HG02870 (cell line): ENCODE measurements around the gene CNPY1.

Experiments
- ATAC-seq: cut with Tn5 transposase; IDR thresholded peaks from one replicate; pipeline ENCODE4 v1.9.1; 2021; ENCODE audit warnings: mild to moderate bottlenecking, moderate library complexity; ENCODE audit not compliant: unreplicated experiment

The CNPY1 gene

DNA sequence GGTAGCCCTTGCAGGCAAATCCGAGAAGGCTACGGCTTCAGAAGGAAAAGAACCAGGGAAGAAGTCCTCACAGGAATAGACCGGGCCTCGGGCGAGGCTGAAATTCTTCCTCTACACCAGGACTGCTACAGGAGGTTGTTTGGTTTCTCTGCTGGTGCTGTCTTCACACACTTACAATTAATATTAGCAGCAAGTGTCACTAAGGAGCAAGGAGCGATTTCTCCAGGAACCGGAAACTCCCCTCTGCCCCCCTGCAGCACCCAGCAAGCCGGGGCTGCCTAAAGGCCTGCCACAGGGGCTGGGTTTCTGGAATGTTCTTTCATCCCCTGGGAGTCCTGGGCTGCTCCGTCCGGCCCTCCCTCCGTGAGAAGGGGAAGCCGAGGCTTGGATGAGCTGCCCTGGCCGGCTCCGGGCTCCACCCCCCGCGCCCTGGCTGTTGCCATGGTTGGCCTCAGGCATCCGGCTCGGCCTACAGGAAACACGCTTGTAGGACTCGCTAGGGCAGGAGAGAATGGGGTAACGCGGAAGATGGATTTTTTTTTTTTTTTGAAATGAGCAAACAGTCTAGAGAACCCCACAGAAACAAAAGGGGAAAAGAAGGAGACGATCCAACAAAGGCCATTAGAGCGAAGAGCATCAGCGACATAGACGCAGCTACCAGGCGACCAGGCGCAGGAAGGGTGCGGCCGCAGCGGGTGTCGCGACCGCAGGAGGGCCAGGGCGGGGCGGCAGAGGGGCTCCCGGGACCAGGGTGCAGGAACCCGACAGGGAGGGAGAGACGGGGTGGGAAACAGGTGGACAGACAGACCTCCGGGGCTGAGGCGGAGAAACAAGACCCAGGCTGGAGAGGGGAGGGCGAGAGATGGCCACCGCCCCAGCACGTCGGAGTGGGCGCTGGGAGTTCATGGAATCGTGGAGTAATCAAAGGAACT lies 55.4 kb downstream of the CNPY1 start:
- ATAC-seq: peak; percentile 57

DNA sequence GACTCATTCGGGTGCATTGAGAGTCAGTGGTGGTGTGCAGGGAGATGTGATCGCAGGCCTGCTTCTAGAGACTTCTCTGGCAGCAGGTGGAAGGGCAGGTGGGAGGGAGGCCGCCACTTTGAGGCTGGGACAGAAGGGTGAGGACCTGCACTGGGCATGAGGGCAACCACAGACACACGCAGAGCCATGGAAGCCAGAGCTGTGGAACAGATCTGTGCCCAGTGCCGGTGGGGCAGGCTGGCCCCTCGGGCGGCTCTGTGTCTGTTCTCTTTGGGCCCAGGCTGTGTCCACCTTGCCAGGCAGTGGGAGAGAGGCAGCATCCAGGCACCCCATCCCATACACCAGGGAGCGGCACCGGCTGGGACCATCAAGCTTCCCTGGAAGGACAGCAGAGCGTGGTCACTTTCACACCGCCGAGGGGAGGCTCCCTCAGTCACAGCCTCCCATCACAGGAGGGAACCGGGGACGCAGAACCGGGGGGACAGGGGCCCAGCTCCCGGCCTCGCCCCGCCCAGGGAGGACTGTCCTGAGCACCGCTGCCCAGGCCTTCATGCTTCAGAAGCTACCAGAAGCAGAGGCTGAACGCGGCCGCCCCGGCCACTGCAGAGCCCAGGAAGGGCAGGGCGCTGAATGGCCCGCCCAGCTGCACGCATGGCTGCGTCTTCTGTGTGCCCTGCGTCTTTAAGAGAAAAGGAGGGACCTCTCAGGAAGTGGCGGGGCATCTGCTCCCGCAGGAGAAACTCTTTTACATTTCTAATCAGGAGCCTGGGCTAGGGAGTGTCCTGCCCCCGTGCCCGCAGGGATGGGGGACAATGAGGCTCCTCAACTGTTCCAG lies 56.3 kb downstream of the CNPY1 start:
- ATAC-seq: no peak

DNA sequence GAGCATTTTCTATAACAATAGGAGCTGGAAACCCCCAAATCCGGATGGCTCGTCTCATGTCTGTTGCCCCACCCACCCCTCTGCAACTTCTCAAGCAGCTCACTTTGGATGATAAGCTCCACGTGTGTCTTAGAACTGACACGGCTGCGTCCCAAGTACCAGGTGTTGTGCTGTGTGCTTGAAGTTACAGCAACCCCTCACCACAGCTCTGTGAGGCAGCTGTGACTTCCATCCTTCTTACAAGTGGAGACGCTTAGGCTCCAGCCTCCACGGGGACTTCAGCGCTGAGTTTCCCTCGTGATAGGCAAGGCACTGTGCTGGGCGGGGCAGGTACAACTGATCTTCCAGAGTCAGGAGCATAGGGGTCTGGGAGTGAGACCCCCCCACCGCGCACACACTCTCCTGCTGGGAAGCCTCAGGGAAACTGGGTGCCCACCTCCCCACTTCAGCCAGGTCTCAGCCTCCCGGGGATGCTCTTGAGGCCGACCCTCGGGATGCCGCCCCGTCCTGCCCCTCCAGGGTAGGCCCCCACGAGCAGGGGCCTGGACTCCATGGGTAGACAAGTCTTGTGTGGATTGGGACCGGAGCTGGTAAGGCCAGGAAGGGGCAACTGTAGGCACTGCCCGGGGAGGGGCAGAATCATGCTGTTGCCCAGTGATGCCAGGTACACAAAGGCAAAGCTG lies 57.1 kb downstream of the CNPY1 start:
- no peak for ATAC-seq

DNA sequence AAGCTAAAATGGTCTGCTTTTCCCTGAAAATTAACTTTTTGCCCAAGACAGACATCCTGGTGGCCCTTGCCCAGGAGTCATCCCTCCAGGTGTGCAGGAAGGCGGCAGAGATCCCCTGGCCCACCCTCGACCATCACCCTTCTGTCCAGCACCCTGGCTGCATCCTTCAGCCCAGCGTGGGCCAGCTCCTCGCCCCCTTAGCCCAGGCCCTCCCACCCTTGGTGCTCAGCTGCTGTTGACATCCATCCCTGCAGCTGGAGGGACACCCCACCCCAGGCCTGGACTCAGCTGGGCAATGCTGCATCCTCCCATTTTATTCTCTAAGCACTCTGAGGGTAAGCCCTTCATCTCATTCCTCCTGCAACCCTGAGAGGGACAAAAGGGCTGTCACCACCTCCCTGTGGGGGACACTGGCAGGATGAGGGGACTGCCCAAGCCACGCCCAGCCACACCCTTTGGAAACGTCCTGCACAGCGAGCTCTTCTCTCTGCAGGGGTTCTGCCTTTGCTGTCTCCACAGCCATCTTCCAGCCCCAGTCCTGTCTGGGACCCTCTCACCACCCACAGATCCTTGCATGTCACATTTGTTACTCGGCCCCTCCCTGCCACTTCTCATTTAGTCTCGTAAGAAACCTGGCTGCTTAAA lies 57.8 kb downstream of the CNPY1 start:
- ATAC-seq: no peak

DNA sequence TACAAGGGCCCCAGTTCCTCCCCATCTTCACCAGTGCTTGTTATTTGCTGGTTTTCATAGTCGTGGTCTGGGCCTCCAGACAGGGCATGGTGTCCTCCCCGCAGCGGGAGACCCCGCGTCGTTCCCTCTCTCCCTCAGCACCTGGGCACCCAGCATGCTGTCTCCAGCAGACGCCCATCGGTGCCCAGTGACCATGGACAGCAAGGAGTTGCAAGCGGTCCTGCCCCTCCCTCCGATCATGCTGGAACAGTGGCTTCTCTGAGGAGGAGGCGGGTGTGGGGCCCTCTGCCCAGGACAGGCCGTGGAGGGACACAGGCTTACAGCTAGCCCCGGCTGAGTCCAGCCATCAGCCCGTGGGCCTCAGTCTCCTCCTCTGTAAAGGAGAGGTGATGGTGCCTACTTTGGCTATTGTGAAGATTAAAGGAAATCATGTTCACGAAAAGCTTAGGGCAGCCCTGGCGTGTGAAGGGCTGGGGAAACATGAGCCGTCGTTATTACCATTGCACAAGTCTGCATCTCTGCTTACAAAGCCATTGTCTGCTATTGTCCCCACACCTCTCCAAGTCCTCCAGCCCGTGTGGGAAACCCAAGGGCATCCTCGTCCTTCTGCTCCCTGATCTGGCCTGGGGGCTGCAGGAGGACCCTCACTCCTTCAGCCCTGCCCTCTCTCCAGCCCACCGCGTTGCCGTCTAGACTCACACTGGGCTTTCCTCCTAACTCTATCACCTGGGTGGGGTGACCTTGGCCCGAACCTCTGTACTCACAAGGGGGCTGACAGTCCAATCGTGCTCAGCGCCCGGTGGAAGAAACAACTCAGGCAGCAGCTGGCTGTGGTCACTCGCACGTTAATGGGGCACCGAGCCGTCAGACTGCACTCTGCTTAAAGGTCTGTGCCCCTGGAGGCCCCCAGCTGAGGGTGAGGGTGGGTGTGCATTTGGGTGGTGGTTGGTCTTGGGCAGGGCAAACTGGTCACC lies 58.6 kb downstream of the CNPY1 start:
- ATAC-seq: no peak

DNA sequence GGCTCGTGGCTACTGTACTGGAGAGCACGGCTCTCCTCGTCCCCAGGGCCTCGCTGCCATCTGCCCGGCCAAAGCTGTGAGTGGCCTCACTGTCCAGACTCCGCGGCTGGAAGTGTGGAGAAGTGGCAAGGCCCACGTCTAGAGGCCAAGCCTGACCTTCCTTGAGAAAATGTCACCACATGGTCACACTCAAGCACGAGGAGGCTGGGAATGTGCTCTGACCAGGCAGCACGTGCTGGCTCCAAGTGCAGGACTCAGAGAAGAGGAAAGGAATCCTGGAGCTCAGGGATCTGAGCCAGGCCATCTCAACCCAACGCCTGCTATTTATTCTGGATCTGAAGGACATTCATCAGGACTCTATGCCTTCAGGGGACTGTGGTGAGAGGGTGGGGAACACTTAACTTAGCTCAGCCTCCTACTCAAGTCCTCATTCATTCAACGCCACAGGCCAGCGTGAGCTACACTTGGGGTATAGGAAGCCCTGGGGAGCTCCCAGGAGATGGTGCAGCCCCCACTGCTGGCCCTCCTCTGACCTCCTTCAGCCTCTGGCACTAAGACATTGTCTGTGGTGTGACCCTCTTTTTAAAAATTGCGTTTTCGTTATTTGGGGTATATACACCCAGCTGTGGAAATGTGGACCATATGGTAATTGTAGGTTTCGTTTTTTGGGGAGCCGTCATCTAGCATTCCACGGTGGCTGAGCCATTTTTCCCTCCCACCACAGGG lies 59.4 kb downstream of the CNPY1 start:
- no peak for ATAC-seq

DNA sequence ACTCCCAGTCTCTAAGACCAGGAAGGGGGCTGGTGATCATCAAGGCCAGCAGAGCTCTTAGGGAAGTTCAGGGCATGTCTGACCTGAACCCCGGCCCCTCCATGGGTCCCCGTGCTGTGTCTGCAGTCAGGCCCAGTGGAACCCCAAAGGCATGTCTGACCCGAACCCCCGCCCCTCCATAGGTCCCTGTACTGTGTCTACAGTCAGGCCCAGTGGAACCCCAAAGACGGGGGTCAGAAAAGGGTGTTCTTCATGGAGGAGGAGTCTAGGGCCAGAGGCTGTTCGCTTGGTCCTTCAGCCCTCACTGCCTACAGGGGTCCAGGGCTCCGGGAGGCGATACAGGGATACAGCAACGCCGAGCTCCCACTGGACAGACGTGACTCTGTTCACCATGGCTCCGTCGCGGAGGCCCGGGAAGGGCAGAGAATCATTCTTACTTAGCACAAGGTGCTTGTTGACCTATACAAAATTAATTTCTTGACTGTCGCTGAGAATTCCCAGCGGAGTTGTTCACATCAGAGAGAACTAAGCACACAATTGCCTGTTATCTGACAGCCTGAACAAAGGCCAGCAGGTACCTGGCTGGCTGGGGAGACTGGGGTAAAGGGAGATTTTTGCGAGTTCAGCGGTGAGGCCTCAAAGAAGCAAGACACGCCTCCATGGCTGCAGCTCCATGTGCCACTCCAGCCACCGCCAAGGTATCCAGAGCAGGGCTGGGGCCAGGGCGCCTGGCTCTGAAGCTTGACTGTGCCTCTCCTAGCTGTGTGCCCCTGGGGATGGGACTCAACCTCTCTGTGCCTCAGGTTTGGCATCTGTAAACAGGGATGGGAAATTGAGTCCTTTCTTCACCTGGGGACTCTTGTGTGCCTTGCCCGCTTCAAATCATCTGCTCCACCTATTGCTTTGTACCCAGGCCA lies 61.6 kb downstream of the CNPY1 start:
- ATAC-seq: no peak

DNA sequence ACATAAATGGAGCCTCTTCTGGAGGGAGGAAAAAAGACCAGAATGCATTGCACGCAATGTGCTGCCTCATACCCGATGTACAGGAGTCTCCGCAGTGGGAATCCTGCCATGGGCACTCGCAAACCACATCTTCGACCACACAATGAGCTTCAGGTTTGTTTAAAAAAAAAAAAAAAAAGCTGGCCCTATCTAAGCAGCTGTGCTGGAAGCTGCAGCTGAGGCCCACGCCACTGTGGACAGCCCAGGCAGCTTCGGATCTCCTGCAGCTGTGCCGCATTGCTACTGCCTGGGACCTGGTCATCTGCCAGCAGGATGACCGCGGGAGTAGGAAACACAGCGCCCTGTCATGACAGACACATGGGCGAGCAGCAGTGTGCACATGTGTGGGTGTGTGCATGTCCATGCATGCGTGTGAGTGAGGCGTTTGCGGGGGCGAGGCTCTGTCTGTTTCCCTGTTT lies 62.5 kb downstream of the CNPY1 start:
- no peak for ATAC-seq

DNA sequence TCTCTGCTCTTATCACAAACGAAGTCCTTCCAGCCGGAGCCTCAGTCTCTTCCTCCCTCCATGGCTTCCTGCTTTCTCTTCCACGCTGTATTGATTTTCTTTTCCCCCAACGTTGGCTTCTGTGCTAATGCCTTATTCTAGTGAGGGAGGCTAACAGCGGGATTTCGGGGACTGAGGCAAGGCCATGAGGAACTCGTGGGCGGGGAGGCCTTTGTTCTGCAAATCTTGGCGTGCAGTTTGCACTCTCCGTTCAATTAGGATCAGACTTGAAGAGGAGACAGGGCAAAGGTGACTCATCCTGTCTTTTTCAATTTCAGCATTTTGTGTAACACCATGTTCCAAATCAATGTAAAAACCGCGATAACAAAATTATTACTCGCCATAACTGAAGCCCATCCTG lies 63.1 kb downstream of the CNPY1 start:
- ATAC-seq: no peak

DNA sequence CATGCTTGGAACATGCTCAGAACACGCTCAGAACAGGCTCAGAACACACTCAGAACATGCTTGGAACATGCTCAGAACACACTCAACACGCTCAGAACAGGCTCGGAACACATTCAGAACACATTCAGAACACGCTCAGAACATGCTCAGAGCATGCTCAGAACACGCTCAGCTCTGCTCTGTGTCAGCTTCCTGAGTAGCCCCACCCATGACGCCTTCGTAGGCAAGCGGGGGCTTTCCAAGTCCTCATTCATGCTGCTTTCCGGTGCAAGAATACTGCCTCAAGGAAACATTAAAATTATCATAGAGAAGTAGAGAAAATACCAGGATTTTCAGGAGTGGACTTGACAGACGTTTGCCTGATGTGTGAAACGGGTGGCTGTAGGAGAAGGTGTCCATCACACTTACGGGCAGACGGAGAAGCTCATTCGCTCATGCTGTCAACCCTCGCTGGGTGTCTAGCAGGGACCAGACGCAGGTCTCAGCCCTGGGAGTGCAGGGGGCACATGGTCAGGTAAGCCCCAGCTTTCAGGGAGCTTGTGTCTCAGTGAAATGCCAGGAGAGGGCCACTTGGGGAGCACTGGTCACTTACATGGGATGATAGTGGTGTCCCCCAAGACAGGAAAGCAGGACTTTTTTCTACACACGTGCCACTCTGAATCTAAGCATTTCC lies 63.7 kb downstream of the CNPY1 start:
- no peak for ATAC-seq

DNA sequence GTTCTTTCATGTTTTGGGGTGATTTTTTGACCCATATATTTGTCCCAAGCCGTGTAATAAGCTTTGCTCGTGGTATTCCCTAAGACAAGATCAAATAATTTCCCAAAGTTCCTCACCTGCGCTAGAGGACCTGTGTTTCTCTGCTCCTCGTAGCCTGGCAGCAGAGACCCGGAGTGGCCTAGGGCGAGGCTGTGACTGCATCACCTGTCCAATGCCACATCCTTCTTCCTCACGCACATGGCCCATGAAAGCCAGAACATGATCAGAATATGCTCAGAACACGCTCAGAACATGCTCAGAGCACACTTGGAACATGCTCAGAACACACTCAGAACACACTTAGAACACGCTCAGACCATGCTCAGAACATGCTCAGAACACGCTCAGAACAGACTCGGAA lies 64.6 kb downstream of the CNPY1 start:
- ATAC-seq: no peak

DNA sequence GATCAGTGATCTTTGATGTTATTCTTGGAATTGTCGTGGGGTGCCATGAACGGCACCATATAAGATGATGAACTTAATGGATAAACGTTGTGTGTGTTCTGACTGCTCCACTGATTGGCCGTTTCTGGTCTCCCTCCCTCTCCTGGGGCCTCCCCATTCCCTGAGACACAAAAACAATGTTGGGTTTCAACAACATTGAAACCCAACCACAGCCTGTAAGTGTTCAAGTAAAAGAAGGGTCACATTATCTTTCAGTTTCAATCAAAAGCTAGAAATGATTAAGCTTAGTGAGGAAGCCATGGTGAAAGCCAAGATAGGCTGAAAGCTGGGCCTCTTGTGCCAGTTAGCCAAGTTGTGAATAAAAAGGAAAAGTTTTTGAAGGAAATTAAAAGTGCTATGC lies 68.9 kb downstream of the CNPY1 start:
- peak; percentile 96 for ATAC-seq

DNA sequence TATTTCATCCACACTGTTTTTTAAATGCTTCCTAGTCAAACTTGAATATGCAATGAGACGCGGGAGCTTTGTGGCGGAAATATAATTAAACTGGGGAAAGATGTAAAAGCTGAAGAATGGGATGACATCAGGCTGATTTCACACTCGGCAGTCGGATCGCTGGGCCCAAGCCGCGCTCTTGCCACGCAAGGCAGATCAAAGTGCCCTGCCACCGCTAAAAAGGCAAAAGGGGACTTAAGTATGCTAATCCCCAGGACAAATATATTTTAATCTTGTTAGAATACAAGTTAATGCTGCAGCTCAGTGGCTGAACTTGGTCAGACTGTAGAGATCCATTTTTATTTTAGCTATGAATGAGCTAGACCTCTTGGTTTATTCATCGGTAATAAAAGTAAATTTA lies 74.6 kb downstream of the CNPY1 start:
- no peak for ATAC-seq

DNA sequence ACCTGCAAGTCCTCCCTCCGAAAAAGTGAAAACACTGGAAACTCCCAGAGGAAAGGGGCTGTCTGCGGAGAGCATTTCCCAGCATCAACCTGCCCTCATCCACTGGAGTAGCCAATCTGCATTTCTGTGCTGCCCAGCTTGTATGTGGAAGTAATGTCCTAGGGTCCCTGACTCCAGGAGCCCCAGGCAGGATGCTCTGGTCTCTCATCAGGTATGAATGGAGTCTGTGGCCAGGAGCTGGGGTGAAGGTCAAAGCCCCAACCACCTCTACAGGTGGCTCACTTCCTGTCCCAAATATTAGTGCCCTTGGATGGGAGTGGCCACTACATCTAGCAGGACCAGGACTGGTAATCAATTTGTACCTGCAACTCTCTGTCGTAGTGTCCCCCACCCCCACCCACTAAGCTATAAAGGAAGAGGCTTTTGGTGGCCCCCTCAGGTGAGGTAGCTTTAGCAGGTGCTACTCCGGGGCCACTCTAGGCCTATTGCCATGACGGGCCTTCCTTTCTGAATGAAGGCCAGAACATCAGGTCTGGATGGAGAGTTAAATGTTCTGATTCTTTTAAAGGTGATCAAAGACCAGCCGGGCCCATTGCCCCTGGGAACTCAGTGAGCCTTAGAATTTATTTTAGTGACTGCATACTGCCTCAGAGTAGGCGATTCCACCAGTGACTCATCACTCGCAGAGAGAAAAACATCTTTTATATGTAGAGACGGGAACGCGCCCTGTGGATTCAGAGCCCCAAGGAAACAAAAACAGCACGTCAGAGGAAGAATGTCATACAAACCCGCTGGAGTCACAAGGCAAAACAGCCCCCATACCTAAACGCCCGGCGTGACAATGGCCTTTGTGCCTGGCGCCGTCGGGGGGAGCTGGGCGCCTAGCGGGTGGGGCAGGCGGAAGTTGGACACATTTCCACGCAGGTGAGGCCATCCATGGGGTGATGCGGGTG lies 75.4 kb downstream of the CNPY1 start:
- no peak for ATAC-seq

DNA sequence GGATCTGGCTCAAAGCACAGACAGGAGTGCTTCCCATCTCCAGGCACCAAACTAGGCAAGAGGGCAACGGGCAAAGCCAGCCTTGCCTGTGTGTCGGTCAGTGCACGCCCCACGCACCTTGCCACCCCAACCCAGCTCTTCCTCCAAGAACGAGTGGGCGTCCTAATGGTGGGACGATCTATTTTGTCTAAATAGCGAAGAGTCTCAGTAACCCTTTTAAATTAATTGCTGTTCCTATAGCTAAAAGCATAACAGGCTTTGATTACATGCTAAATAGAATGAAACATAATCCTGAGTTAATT lies 76.2 kb downstream of the CNPY1 start:
- ATAC-seq: no peak
